ENCODE measurements around the gene METAP1D.

DNA sequence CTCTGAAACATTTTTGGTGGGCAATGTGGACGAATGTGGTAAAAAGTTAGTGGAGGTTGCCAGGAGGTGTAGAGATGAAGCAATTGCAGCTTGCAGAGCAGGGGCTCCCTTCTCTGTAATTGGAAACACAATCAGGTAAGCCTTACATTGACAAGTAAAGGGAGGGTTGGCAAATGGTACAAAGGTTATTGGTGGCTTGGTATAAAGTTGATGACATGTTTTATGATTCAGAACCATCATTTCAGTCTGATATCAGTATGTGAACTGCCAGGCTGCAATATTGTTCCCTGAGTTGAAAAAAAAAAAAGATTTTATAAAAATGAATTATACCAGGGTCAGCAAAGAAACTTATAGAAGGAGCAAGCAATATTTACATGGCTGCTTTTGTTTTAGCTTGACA lies 71.2 kb downstream of the METAP1D start:
- TF ChIP-seq CTCF (IDR thresholded peaks at IDR 0.05) = no peak
- no peak for TF ChIP-seq EP300 (IDR thresholded peaks at IDR 0.05)
